GM19099 (cell line): ENCODE data around the gene PGM2L1.

Experiments
- POLR2A ChIP-seq: IDR thresholded peaks from 3 replicates; pipeline ENCODE4 v1.6.1; 2011; ENCODE audit warnings: low read depth; ENCODE audit not compliant: insufficient read length; ENCODE audit errors: extremely low read depth

Gene PGM2L1

GRCh38 chr11:74326665-74327064 lies 71.6 kb downstream of the PGM2L1 start:
- no peak for TF ChIP-seq POLR2A

- TF ChIP-seq POLR2A: no peak
Measured at GRCh38 chr11:74325649-74326645, 72.3 kb downstream of the PGM2L1 start.

- TF ChIP-seq POLR2A: no peak
Measured at GRCh38 chr11:74322667-74323066, 75.6 kb downstream of the PGM2L1 start.

- no peak for TF ChIP-seq POLR2A
Measured at GRCh38 chr11:74321487-74322188, 76.6 kb downstream of the PGM2L1 start.

GRCh38 chr11:74320538-74320937 lies 77.7 kb downstream of the PGM2L1 start:
- no peak for TF ChIP-seq POLR2A

GRCh38 chr11:74319139-74319816 lies 79.0 kb downstream of the PGM2L1 start:
- no peak for TF ChIP-seq POLR2A

- no peak for TF ChIP-seq POLR2A
Measured at GRCh38 chr11:74318241-74318932, 79.8 kb downstream of the PGM2L1 start.

- no peak for TF ChIP-seq POLR2A
Measured at GRCh38 chr11:74316772-74317505, 81.3 kb downstream of the PGM2L1 start.

- no peak for TF ChIP-seq POLR2A
Measured at GRCh38 chr11:74312326-74312725, 85.9 kb downstream of the PGM2L1 start.

GRCh38 chr11:74311352-74311926 lies 86.8 kb downstream of the PGM2L1 start, which contains the start of gene P4HA3:
P4HA3 (minus strand) TSS chr11:74311640; CDS start chr11:74311611, 29 bp downstream.
- no peak for TF ChIP-seq POLR2A

GRCh38 chr11:74310857-74311256 lies 87.4 kb downstream of the PGM2L1 start:
- no peak for TF ChIP-seq POLR2A

- no peak for TF ChIP-seq POLR2A
Measured at GRCh38 chr11:74307434-74307833, 90.8 kb downstream of the PGM2L1 start.

- no peak for TF ChIP-seq POLR2A
Measured at GRCh38 chr11:74306435-74307175, 91.6 kb downstream of the PGM2L1 start.
